CD4-positive, alpha-beta T cell treated with Interleukin-4 for 4 hours (primary cell): ENCODE results near the gene MAPK8.

Experiments
- DNase-seq: peaks from one replicate; pipeline ENCODE4 v3.0.0-alpha.2; 2020

MAPK8 gene

DNA sequence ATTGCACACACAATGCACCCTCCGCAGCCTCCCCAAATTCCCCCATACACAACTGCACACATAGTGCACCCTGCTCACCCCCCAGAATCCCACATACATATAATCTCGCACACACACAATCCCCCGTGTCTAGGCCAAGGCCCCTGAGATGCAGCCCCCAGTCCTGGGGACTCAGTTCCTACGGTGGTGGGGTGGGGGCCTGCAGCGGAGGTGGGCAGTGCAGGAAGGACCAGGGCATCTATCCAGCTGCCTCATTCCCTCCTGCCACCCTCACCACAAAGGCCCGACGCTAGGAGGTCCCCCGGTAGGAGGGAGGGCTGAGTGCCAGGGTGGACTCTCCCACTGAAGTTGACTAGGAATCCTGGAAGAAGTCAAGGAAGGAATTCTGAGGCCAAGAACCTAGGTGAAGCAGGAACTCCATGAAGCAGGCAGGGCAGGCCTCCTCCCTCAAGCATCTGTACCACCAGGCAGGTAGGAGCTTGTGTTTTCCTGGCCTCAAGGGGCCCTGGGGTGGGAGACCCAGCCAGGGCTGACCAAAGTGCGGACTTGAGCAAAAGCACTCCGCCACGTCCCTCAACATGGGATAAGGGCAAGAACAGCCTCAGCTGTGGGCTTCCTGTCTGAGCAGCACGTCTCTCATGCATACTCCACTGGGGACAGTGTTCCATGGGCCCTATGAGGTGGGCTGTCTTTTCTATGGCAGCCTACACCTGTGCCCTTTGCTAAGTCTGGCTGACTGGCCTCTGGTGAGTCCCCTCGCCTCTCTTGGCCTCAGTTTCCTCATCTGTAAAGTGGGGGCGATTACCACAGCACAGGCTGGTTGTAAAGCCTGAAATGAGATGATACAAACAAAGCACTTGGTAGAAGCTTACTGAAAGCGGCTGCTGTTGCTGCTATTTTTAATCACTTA lies 145.7 kb downstream of the MAPK8 start:
- DNase-seq: no peak

- no peak for DNase-seq
Measured at GRCh38 chr10:48452879-48453412, 146.5 kb downstream of the MAPK8 start.

DNA sequence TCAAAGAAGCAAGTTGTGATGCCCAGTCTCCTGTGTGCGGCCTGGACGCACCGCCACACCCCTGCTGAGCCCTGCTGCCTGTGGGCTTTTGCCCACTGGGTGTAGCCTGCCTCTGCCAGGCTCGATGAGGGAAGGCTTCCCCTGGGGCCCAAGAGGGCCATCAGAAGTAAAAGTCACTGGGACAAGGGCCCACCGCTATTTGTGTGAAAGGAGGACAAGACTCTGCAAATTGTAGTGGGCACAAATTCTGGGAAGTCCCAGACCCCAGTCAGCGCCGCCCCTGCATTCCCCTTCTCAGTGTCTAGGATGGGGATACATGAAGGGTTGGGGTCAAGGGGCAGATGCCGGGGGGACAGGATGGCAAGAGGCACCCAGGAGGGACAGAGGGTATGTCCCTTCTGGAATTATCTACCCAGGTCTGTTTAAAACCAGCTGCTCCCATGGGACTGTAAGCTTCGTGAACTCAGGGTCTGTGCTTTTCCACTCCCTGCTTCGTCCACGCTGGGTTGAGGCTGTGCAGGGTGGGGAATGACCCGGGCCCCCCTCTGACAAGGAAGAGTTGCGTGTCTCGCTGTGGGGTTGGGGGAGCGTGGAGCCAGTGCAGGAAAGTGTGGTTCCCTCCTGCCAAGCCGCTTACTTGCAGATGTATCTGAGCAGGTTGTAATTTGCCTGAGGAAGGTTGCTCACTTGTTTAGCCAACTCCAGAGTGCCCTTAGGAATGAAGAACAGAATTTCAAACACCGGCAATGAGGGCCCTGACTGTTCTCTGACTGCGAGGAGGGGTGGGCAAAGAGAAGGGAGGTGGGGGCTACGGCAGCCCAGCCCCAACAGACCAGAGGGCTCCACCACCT lies 147.2 kb downstream of the MAPK8 start:
- no peak for DNase-seq

DNA sequence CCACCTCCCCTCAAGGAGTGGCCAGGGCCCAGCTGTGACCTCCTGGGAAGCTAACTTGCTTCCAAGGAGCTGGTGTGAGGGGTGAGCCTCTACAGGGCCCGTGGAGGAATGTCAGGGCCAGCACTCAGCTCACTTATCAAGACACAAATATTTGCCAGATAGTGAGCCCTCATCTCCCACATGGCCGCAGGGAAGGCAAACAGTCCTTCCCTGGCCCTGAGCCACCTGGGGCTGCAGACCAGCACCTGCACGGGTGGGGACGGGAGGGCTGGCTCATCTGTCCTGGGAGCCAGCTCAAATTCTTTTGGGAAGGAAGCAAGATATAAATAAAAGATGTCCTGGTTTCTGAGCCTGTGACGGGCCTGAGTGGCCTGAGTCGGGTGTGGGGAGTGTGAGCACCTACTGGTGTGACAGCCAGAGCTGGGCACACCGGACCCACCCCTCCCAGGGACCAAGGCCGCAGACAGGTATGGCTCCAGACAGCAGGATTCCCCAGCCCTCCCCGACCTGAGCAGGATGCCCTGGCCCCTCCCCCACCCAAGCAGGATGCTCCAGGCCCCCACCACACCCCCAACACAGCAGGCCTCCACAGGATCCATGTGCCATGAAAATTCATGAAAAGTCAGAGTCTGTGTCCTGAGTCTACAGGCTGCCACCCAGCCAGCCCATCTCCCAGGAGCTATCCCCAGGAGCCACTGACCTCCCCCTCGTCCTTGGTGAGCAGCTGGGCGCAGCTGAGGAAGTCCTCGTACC lies 148.0 kb downstream of the MAPK8 start:
- DNase-seq: no peak

GRCh38 chr10:48455055-48455391 lies 148.5 kb downstream of the MAPK8 start:
- DNase-seq: no peak

DNA sequence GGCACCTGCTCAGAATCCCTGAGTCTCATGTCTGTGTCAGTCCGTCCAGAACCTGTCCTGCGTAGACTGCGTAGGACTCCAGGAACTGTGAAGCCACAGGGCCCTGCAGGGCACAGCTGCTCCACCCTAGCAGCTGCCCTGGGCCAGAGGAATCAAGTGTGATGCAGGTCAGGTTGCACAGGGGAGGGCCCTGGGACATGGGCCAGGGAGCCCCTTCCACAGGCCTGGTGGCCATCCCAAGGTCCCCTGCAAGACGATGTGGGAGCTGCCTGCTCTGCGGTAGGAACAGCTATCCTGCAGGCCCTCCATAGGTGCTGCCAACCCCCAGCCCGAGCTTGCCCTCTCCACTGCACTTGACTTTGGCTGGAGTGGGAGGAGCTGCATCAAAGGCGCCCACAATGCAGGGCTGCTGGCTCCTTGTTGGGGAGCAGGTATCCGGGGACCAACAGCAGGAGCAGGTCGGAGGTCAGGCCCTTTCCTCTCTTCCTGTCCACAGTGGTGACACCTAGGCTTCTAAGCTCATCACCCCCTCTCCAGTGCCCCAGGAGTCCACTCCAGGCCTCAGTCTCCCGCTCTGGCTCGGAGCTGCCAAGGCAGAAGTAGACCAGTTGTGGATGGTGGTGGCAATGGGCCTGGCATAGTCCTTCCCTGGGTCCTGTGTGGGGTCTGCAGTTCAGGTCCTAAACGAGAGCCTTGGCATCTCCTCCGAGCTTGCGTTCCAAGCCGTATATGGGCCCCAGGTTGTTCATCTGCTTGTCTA lies 149.1 kb downstream of the MAPK8 start:
- no peak for DNase-seq

GRCh38 chr10:48456361-48456804 lies 149.9 kb downstream of the MAPK8 start:
- no peak for DNase-seq

DNA sequence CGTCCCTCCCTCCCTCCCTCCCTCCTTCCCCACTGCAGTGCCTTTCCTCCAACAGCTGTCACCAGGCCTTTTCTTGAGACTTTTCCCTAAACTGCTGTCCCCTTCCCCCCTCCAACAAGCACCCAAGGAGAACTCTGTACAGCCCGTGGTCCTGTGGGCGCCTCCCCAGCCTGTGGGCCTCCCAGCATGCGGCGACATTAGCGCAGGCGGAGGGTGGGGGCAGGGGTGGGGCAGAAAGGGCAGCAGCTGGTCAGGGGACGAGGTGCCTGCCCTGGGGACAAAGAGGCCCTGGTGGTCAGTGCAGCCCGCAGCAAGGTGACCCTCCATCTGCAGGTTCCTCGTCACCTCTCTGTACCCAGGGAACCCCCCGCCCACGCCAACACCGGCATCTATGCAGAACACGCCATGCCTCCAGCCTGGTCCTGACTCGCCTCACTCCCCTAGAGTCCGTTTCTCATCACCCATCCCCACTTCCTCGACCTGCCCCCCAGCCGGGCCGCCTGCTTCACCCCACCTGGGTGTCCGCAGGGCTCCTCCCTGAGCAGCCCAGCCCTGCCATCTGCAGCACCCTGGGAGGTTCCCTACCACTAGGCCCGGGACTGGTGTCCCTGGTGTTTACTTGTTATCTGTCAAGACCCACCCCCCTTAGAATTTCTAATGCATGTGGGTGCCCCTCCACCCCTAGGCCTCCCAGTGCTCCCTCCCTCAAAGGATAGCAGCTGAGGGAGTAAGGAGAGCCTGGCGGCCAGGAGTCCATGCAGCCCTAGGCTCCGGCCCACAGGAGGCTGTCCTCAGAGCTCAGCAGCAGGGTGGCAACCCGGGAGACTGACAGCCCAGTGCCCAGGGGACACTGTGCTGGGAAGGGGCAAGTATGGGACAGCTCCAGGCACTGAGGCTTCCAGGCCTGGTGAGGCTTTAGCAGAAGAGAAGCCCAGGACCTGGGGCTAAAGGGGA lies 150.6 kb downstream of the MAPK8 start:
- no peak for DNase-seq

- DNase-seq: no peak
Measured at GRCh38 chr10:48457949-48458661, 151.6 kb downstream of the MAPK8 start.

DNA sequence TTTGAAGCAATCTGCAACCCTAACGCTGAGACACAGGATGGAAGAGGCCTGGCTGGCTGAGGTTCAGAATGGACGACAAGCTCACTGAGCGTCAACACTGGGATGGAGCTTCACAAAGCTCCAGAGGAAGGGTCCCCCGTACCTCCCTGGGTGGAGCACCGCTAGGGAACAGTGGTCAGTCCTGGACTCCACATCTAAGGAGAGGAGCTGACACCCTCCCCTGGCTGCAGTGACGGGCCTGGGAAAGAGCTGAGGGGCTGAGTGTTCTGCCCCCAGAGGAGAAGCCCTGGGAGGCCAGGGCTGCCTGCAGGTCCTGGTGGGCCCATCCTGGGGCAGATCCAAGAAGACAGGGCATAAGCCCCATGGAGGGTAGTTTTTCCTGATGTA lies 152.2 kb downstream of the MAPK8 start:
- DNase-seq: no peak

DNA sequence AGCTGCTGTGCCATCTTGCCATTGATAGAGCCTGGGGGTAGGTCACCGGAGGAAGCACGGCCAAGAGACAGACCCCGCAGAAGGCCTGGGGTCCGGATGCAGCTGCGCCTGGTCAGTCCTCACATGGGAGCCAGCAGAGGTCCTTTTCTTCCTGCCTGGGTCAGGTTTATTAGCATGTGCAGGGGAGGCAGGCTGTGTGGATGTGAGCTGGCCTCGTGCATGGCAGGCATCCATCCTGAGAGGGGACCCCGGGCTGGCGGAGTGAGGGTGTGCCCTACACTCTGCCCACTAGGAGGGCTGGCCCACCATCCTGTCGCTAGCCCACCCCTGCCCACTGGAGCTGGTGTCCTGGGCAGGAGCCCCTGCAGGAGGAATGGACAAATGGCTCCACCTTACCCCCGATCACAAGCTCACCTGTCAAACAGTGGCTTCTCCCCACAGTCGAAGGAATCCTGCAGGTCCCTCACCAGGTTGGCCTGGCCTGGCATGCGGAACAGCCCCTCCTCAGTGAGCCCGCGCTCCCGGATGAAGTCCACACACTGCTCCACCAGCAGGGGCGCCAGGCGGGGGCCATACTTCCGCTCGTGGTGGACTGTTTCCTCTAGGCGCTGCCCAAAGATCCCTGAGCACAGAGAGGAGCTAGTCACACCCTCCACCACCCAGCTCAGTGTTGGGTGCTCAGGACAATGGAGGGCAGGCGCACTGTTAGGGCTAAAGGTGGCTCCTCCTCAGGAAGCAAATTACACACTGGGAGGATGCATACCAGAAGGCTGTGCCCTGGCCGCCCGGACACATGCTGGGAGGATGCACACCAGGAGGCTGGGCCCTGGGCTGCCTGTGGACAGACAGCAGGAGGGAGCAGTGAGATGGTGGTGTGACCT lies 153.0 kb downstream of the MAPK8 start:
- DNase-seq: no peak

- DNase-seq: no peak
Measured at GRCh38 chr10:48460182-48460581, 153.7 kb downstream of the MAPK8 start.

DNA sequence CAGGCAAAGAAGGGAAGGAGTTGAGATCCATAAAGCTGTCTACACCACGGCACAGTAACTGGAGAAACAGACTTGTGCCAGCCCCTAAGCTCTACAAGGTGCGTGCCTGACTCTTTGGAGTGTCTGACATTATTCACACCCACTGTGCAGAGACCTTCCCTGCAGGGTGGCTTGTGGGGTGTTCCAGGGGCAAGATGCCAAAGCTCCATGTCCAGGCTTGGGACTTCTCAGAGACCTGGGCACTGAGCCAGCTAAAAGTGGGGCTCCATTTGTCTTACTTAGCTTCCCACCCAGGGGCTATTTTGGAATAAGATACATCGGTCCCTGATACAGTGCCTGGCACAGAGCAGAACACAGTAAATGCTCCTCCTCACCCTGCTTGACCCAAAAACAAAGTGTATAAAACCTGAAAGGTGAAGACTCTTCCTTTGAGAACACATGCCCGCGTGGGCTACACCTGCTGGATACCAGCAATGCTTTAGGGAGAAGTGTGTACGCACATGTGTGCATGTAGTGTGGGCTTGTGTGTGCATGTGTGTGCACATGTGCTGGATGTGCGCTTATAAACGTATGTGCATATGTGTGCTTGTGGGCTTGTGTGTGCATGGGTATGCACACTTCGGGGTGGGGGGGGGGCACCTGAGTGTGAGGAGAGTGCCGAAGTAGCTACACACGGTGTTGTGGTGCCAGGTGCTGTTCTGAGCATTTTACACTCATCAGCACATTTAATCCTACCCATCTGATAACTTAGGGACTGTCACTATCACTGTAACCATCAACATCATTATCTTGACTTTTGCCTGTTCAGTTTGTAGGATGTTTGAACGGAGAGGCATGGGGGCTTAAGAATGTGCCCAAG lies 155.4 kb downstream of the MAPK8 start:
- no peak for DNase-seq

GRCh38 chr10:48462482-48463020 lies 156.1 kb downstream of the MAPK8 start:
- no peak for DNase-seq

- DNase-seq: no peak
Measured at GRCh38 chr10:48463318-48464003, 157.0 kb downstream of the MAPK8 start.

- no peak for DNase-seq
Measured at GRCh38 chr10:48464121-48464870, 157.8 kb downstream of the MAPK8 start.
